ACHN (cell line): Measurements from ENCODE around the gene SEMA3C.
"Not testable (repeated sequence)": the region's sequence is repeated elsewhere in the genome, so short reads cannot be mapped to it uniquely, and the experiment has no call there.

Experiments
- DNase-seq: peaks from one replicate; pipeline ENCODE4 v3.0.0-alpha.2; 2015
- in situ Hi-C: cut with HindIII; loops from 2 replicates; pipeline ENCODE4 v1.10.0; 2017; ENCODE audit warnings: low sequenced_read_pairs, low pct_ligation_motif_present, low pct_unique_long_range_greater_than_20kb

The SEMA3C gene

DNA sequence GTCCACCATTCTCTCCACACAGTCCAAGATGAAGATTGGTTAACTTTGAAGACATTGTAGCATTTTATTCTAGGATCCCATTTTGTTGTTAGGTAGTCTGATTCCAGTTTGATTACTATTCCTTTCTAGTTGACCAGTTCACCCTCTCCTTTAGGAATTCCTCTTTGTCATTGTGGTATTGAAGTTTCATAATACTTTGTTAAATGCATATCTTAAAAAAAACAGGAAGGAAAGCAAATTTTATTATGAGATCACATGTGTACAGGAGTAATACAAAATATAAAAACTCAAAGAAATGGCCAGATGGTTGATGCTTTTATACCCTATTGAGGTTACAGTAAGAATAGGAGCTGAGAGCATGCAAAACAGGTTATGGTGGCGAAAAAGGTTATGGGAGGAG lies 15.5 kb upstream of the SEMA3C start:
- in situ Hi-C loops: no loop called here
- no peak for DNase-seq

DNA sequence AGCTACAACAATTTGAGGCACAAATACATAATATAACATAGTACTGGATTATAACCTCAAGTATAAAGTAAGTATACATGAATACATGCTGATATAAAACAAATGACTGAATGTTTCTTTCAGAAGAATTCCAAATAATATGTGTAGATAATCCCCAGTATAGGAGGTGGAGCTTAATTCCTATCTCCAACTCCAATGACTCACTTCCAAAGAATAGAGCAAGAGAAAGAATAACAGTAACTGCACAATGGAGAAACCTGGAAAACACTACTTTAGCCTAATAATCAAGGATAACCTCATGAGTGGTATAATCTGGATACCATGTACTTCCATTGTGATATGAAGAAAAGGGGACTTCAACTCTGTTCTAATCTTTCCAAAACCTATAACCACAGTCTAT lies 13.7 kb upstream of the SEMA3C start:
- in situ Hi-C loops: no loop called here
- no peak for DNase-seq

- DNase-seq: no peak
- in situ Hi-C loops: no loop called here
These were observed 10.8 kb upstream of the SEMA3C start for GRCh38 chr7:80929619-80930018.

GRCh38 chr7:80926955-80927354 lies 8.1 kb upstream of the SEMA3C start:
- in situ Hi-C loops, DNase-seq: not testable (repeated sequence)

- in situ Hi-C loops: loop anchor here (25.0 kb wide), 2 partner anchors 212 to 538 kb away; no protein-coding TSS in a partner anchor
- no peak for DNase-seq
These were observed 5.2 kb upstream of the SEMA3C start for GRCh38 chr7:80924090-80924489.

- in situ Hi-C loops: loop anchor here (25.0 kb wide), 2 partner anchors 211 to 539 kb away; no protein-coding TSS in a partner anchor
These were observed 4.4 kb upstream of the SEMA3C start for GRCh38 chr7:80923211-80923612.

DNA sequence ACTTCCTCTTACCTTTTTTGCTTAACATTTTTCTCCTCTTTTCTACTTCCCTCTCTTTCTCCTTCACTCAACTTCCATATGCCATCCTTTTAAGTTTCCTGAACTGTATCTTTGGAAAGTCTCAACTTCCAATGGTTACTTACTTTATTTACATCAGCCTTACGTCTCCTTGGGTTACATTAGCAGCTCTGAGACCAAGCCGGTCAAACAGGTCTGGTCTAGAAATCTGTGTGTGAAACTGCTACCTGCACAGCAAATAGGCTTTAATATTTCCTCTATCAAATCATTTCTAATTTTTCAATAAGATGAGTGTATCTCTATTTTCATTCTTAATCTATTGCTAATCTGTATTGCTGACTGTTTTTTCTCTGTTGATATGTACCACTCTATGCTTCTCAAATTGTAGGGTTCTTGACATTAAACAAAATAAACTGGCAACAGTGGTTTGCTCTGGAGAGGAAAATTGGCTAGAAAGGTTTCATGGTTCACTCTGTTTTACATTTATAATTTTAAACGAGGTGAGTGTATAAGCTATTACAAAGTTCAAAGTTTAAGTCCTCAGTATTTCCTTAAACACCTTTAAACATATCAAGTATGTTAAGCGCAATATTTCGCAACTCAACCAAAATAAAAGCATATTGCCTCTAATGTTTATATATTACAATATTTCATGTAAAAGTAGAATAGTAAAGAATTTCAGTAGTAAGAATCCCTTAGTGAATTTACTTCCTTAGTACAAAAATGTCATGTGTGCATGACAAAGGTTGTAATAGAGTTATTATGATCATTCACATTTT lies 3.6 kb upstream of the SEMA3C start:
- in situ Hi-C loops: loop anchor here (25.0 kb wide), 2 partner anchors 210 to 540 kb away; no protein-coding TSS in a partner anchor
- no peak for DNase-seq

More at GRCh38 chr7:80923211-80923612, 4.4 kb upstream of the SEMA3C start:
- no peak for DNase-seq

DNA sequence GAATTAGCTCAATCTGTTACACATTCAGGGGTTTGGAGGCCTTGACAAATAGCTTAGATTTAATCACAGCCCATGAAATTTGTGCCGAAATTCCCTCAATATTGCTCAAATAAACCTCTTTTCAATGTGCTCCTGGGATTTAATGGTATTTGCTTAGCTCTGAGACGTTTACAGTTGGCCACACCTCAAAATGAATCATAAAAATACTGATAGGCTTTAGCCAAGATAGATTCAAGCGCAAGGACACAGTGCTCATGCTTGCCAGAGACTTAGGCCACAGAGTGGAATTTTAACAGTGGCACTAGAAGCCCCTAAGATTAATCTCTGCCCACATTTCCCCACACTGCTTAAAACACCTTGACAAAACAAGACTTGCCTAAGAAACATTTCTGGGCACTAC lies 2.3 kb upstream of the SEMA3C start:
- DNase-seq: no peak
- in situ Hi-C loops: loop anchor here (25.0 kb wide), 2 partner anchors 209 to 541 kb away; no protein-coding TSS in a partner anchor

GRCh38 chr7:80918399-80918798 lies 452 bp downstream of the SEMA3C start:
- in situ Hi-C loops: loop anchor here (25.0 kb wide), 2 partner anchors 206 to 544 kb away; no protein-coding TSS in a partner anchor
- peak; percentile 54 for DNase-seq

- DNase-seq: peak; percentile 97
- in situ Hi-C loops: loop anchor here (25.0 kb wide), 2 partner anchors 205 to 545 kb away; no protein-coding TSS in a partner anchor
These were observed 1.8 kb downstream of the SEMA3C start for GRCh38 chr7:80916770-80917741.

- in situ Hi-C loops: loop anchor here (25.0 kb wide), 2 partner anchors 198 to 552 kb away; no protein-coding TSS in a partner anchor
- DNase-seq: no peak
These were observed 8.6 kb downstream of the SEMA3C start for GRCh38 chr7:80910228-80910627.

DNA sequence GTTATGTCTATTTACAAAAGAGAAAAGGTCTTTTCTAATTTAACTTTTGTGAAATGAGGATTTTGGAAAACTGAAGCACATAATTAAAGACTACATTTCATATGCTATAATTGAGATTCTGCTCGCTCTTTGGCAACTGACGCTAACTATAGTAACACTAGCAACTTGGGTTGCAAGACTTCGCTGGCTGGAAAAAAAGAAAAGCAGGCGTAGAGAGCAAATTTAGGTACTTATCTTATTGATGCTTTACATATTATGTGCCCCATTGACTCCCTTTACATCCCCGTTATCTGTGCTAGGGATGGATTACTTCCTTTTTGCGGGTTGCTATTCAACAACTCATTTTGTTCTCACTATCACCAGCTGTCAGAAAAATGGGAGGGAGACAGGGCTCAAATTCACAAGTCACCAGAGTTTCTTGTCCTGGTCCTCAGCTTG lies 10.5 kb downstream of the SEMA3C start:
- in situ Hi-C loops: loop anchor here (25.0 kb wide), 2 partner anchors 196 to 554 kb away; no protein-coding TSS in a partner anchor
- DNase-seq: no peak

DNA sequence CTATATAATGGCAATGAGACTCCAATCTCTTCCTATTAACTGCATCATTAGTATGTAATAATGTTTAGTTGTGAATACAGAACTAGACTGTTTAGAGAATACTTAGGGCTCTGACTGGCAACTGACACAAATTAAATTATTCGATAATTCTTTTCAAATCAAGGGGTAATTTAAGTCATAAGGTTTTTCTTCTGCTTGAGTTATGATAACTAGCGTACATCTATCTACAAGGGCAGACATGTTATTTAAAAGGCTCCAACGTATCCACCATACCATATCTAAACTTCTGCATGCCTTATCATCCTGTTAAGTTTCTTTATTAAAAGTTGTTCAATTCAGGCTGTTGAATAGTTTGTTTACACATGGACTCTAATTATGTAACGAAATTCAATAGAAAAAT lies 11.2 kb downstream of the SEMA3C start:
- in situ Hi-C loops: loop anchor here (25.0 kb wide), 2 partner anchors 195 to 555 kb away; no protein-coding TSS in a partner anchor
- no peak for DNase-seq

DNA sequence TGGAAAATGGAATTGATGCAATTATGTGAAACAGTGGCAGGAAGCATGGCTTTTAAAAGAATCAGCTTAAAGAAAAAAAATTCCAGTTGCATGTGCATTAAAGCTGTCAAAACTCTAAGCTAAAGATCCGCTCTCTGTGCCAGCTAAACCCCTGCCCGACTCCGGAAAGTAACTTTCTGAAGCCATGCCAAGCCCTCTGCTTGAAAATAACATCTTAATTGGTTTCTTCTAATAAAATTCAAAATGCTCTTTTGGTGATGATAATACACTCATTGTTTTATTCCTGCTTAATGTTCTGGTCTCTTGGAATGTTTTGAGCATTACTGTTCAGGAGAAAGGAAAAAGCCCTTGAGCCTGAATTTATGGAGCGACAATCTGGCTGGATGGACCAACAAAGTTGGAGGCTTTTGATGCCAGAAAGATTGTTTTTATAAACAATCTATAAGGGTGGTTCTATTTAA lies 11.7 kb downstream of the SEMA3C start:
- DNase-seq: no peak
- in situ Hi-C loops: loop anchor here (25.0 kb wide), 2 partner anchors 195 to 555 kb away; no protein-coding TSS in a partner anchor

GRCh38 chr7:80905334-80905733 lies 13.5 kb downstream of the SEMA3C start:
- no peak for DNase-seq
- in situ Hi-C loops: loop anchor here (25.0 kb wide), 2 partner anchors 193 to 557 kb away; no protein-coding TSS in a partner anchor

DNA sequence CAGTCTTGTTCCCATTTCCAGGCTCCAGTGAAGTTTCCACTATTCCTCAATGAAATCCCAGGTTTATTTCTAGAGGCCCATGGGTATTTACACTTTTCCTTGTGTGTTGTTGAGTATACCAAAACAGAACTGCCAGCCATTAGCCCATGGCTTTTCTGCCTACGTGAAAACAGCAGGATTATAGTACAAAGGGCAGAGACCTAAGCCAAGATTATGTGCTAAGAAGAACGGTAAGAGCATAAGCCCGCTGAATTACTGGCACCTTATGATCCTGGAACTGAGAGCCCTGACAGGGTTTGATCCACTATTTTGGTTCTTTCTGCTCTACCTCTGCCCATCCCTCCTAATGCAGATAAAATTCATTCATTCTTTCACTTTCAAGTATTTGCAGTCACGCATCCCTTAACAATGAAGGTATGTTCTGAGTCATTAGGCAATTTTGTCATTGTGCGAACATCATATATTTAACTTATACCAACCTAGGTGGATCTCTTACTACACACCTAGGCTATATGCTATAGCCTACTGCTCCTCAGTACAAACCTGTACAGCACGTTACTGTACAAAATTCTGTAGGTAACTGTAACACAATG lies 16.0 kb downstream of the SEMA3C start:
- DNase-seq: no peak
- in situ Hi-C loops: loop anchor here (25.0 kb wide), 2 partner anchors 191 to 559 kb away; no protein-coding TSS in a partner anchor

- no peak for DNase-seq
- in situ Hi-C loops: loop anchor here (25.0 kb wide), 2 partner anchors 190 to 560 kb away; no protein-coding TSS in a partner anchor
These were observed 16.8 kb downstream of the SEMA3C start for GRCh38 chr7:80902019-80902418.
